CD4-positive, alpha-beta T cell treated with Interleukin-15 for 1 hour (primary cell): ENCODE results near the gene TTC33.

Experiments used
- DNase-seq: peaks from one replicate; pipeline ENCODE4 v3.0.0-alpha.2; 2020

The TTC33 gene

GRCh38 chr5:40475561-40475960 lies 280.2 kb downstream of the TTC33 start:
- DNase-seq, result no peak

GRCh38 chr5:40474250-40474649 lies 281.5 kb downstream of the TTC33 start:
- DNase-seq, result no peak

GRCh38 chr5:40465416-40465815 lies 290.3 kb downstream of the TTC33 start:
- DNase-seq, result no peak

DNA sequence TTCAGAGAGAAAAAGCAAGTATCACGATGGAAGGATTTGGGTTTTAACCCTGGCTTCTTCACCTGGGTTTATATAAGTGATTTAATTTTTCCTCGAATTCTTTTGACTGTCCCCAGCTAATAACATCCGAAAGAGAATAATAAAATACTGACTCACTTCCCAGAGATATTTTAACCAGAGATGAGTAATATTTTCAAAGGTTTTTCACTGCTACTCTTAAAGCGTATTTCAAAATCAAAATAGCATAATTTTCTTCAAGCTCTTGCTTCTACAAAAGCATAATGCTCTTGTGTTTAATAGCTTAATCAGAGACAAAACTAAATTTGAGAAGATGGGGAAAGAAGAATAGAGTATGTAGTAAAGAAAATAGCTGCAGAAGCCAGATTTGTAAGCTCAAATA lies 291.2 kb downstream of the TTC33 start:
- DNase-seq, result no peak
